Measurements from ENCODE around the gene DLG1.

DNA sequence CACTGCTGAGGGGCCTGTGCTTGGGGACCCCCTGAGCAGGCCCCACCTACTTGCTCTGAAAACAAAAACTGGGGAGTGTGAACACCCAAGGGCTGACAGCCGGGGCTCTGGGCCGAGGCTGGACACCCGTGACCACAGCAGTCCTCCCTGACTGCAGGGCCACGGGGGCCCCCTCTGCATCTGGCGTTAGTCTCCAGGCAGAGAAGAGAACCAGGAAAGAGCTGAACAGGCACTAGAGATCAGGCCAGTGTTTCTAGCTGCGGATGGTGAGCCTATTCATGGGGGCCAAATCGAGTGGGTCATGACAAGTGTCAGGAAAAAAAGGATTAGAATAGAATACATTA, 285.9 kb downstream of the DLG1 start:
- TF ChIP-seq YY1 (IDR thresholded peaks at IDR 0.05; ENCODE audit: insufficient read depth, insufficient read length) (no peak), SUZ12 (IDR thresholded peaks at IDR 0.05; ENCODE audit: extremely low read depth, insufficient read depth, insufficient read length) (no peak)
